T-cell (primary cell): ENCODE measurements around the gene IL17REL. TPM values are rescaled to one million over a fixed set of nuclear protein-coding genes. Genes with fewer than 3 reads are reported as not detected.

Experiments
- ATAC-seq, 4 experiments: fragments of 200-7000 bp in 3 of 4; fragments of 150-1000 bp in 1 of 4; cut with Tn5 transposase; replicated peaks in 1 of 4; 1 replicate in 3 of 4; 2 replicates in 1 of 4; pipeline ENCODE4 v1.10.0; 2021; ENCODE audit warnings: moderate library complexity in 3 of 4, mild to moderate bottlenecking in 2 of 4, moderate number of reproducible peaks in 1 of 4
- CTCF ChIA-PET, 2 donors: fragments of 300-600 bp; sonication (Branson Sonifier 250); formaldehyde crosslinking; loops; one replicate each; lab custom pipeline; 2022; ENCODE audit warnings: antibody characterized with exemption in 2 of 2; lab: Charles Lee
- POLR2A ChIA-PET, 2 donors: fragments of 300-600 bp; sonication (Branson Sonifier 250); formaldehyde crosslinking; loops; one replicate each; lab custom pipeline; 2022; ENCODE audit warnings: antibody characterized with exemption in 2 of 2; lab: Charles Lee
- DNase-seq, 35 experiments: peaks; one replicate each; pipeline versions ENCODE4 v3.0.0 to v3.0.0-alpha.2; 2013 to 2023
- H3K27ac ChIP-seq: one replicate; pipeline ENCODE4 v1.5.1; 2013; ENCODE audit warnings: low read length
- H3K27me3 ChIP-seq, 2 experiments: replicated peaks in 1 of 2; 1 replicate in 1 of 2; 2 replicates in 1 of 2; pipeline versions ENCODE4 v1.6.1 to v1.7.0; 2013; ENCODE audit warnings: low read length in 1 of 2, mixed read lengths in 1 of 2; ENCODE audit not compliant: control insufficient read depth in 2 of 2, insufficient read depth in 2 of 2; ENCODE audit errors: extremely low read depth in 1 of 2
- H3K36me3 ChIP-seq, 2 donors: 1 replicate in 1 of 2; 2 replicates in 1 of 2; pipeline versions ENCODE4 v1.6.1 to v1.7.0; 2013; ENCODE audit warnings: low read length in 1 of 2; ENCODE audit not compliant: control insufficient read depth in 2 of 2, insufficient read depth in 1 of 2; ENCODE audit errors: extremely low read depth in 1 of 2
- H3K4me1 ChIP-seq, 2 experiments: 1 replicate in 1 of 2; 2 replicates in 1 of 2; pipeline versions ENCODE4 v1.6.1 to v1.7.0; 2013; ENCODE audit warnings: low read length in 2 of 2, mixed read lengths in 1 of 2; ENCODE audit not compliant: insufficient read depth in 2 of 2, control insufficient read depth in 1 of 2; ENCODE audit errors: extremely low read depth in 1 of 2
- H3K4me3 ChIP-seq, 2 donors: 1 replicate in 1 of 2; 2 replicates in 1 of 2; pipeline versions ENCODE4 v1.5.1 to v1.7.0; 2013; ENCODE audit warnings: mild to moderate bottlenecking in 2 of 2, low read length in 1 of 2, moderate library complexity in 1 of 2; ENCODE audit not compliant: control insufficient read depth in 1 of 2; ENCODE audit errors: extremely low read depth in 1 of 2
- H3K9me3 ChIP-seq: 2 replicates; pipeline ENCODE4 v1.7.0; 2013
- H3K27ac Mint-ChIP-seq, 2 donors: one replicate each; pipeline ENCODE4 v1.8.0; 2020 to 2021; ENCODE audit warnings: mild to moderate bottlenecking in 2 of 2, mixed read lengths in 2 of 2
- H3K27me3 Mint-ChIP-seq, 2 donors: one replicate each; pipeline ENCODE4 v1.8.0; 2021 to 2022; ENCODE audit warnings: mixed read lengths in 2 of 2
- H3K36me3 Mint-ChIP-seq: one replicate; pipeline ENCODE4 v1.8.0; 2021; ENCODE audit warnings: mixed read lengths
- H3K4me1 Mint-ChIP-seq, 3 donors: one replicate each; pipeline ENCODE4 v1.8.0; 2020 to 2022; ENCODE audit warnings: mixed read lengths in 3 of 3, mild to moderate bottlenecking in 1 of 3
- H3K4me3 Mint-ChIP-seq, 3 donors: one replicate each; pipeline ENCODE4 v1.8.0; 2020 to 2022; ENCODE audit warnings: mild to moderate bottlenecking in 3 of 3, mixed read lengths in 3 of 3, moderate library complexity in 3 of 3
- H3K9me3 Mint-ChIP-seq, 3 donors: one replicate each; pipeline ENCODE4 v1.8.0; 2020 to 2022; ENCODE audit warnings: mixed read lengths in 3 of 3
- WGBS: methylation state at CpG from one replicate; pipeline ENCODE4 v1.1.5; 2013; ENCODE audit warnings: missing lambda C conversion rate; ENCODE audit not compliant: insufficient coverage; 5-methylcytosine and 5-hydroxymethylcytosine counted together
- total RNA-seq, 35 experiments: library from RNA in 6 of 35; stranded (reverse) in 6 of 35; fragments of 120-200 nt in 1 of 35; gene quantifications; one replicate each; pipeline versions ENCODE4 v1.2.1 to v1.2.4 and lab custom pipeline; 2013 to 2026

The IL17REL gene
- total RNA-seq, 5 donors from 2014 or later (not counting 1 experiment from before 2014, with no cell fraction given): 0.10 TPM; not detected in 4

- Mint-ChIP-seq H3K4me3 (no peak overlapping the region), H3K27me3 (peaks cover 14 to 31% of the 10 kb centered on the region in 2 donors), H3K36me3 (no peaks in the 10 kb centered on the region), H3K4me1 (peaks cover 7 to 13% (median 10%) of the 10 kb centered on the region in 3 donors), H3K27ac (no peak overlapping the region), H3K9me3 (no peaks in the 10 kb centered on the region)
- WGBS: 84% methylated on average over 14 of the region's 19 CpGs
- Histone ChIP-seq H3K4me1 (peaks cover 0 to 12% of the 10 kb centered on the region in 2 experiments), H3K27me3 (peaks cover 0 to 53% of the 10 kb centered on the region in 2 experiments), H3K9me3 (no peaks in the 10 kb centered on the region), H3K36me3 (no peaks in the 10 kb centered on the region), H3K4me3 (no peak overlapping the region), H3K27ac (no peak overlapping the region)
- no peak for ATAC-seq
- ChIA-PET POLR2A (no interaction called here), CTCF (no interaction called here)
- no peak for DNase-seq
These were observed 33.5 kb upstream of the IL17REL start for GRCh38 chr22:50046019-50046415.

GRCh38 chr22:50045211-50046018 is 32.9 kb upstream of the IL17REL start:
- ATAC-seq (no peak), DNase-seq (no peak)
- H3K4me3 ChIP-seq: no peak overlapping the region
- H3K27ac ChIP-seq: no peak overlapping the region
- WGBS: 81% methylated on average over 25 of the region's 35 CpGs
- CTCF ChIA-PET: no interaction called here
- Mint-ChIP-seq H3K9me3 (no peaks in the 10 kb centered on the region), H3K4me1 (peaks cover 7 to 13% (median 10%) of the 10 kb centered on the region in 3 donors), H3K27ac (no peak overlapping the region), H3K36me3 (no peaks in the 10 kb centered on the region), H3K4me3 (no peak overlapping the region), H3K27me3 (peaks cover 10 to 28% of the 10 kb centered on the region in 2 donors)
- POLR2A ChIA-PET: no interaction called here
- H3K36me3 ChIP-seq: no peaks in the 10 kb centered on the region
- H3K4me1 ChIP-seq: peaks cover 0 to 12% of the 10 kb centered on the region in 2 experiments
- no peaks in the 10 kb centered on the region for H3K9me3 ChIP-seq
- H3K27me3 ChIP-seq: peaks cover 0 to 57% of the 10 kb centered on the region in 2 experiments

GRCh38 chr22:50044485-50045118 is 32.0 kb upstream of the IL17REL start:
- Histone ChIP-seq H3K9me3 (no peaks in the 10 kb centered on the region), H3K36me3 (no peaks in the 10 kb centered on the region), H3K4me3 (no peak overlapping the region), H3K27ac (no peak overlapping the region), H3K27me3 (peaks cover 0 to 63% of the 10 kb centered on the region in 2 experiments), H3K4me1 (peaks cover 0 to 12% of the 10 kb centered on the region in 2 experiments)
- DNase-seq (no peak), ATAC-seq (peak in 1 of 4 experiments; percentile 16)
- Mint-ChIP-seq H3K27ac (no peak overlapping the region), H3K4me3 (no peak overlapping the region), H3K27me3 (peaks cover 10 to 25% of the 10 kb centered on the region in 2 donors), H3K4me1 (peaks cover 7 to 13% (median 10%) of the 10 kb centered on the region in 3 donors), H3K9me3 (no peaks in the 10 kb centered on the region), H3K36me3 (no peaks in the 10 kb centered on the region)
- CTCF ChIA-PET: no interaction called here
- WGBS: 3% methylated on average over 19 of the region's 30 CpGs
- POLR2A ChIA-PET: no interaction called here

GRCh38 chr22:50041361-50042065 is 28.9 kb upstream of the IL17REL start:
- Mint-ChIP-seq H3K27me3 (peaks cover 10 to 25% of the 10 kb centered on the region in 2 donors), H3K4me1 (peaks cover 7 to 13% (median 10%) of the 10 kb centered on the region in 3 donors), H3K36me3 (no peaks in the 10 kb centered on the region), H3K4me3 (no peak overlapping the region), H3K9me3 (peaks cover 3 to 11% (median 7%) of the 10 kb centered on the region in 3 donors), H3K27ac (no peak overlapping the region)
- H3K27ac ChIP-seq: no peak overlapping the region
- WGBS: 75% methylated on average over 16 of the region's 17 CpGs
- ChIA-PET POLR2A (no interaction called here), CTCF (no interaction called here)
- no peak for ATAC-seq
- DNase-seq: no peak
- no peaks in the 10 kb centered on the region for H3K36me3 ChIP-seq
- peaks cover 0 to 12% of the 10 kb centered on the region in 2 experiments for H3K4me1 ChIP-seq
- H3K4me3 ChIP-seq: no peak overlapping the region
- no peaks in the 10 kb centered on the region for H3K9me3 ChIP-seq
- H3K27me3 ChIP-seq: peaks cover 0 to 42% of the 10 kb centered on the region in 2 experiments

GRCh38 chr22:50040717-50041116 is 28.2 kb upstream of the IL17REL start:
- ChIA-PET POLR2A (no interaction called here), CTCF (no interaction called here)

More at GRCh38 chr22:50040717-50041116, 28.2 kb upstream of the IL17REL start:
- ATAC-seq (no peak), DNase-seq (no peak)
- peaks cover 0 to 44% of the 10 kb centered on the region in 2 experiments for H3K27me3 ChIP-seq
- no peaks in the 10 kb centered on the region for H3K9me3 ChIP-seq
- peaks cover 7 to 15% (median 10%) of the 10 kb centered on the region in 3 donors for H3K4me1 Mint-ChIP-seq
- peaks cover 0 to 12% of the 10 kb centered on the region in 2 experiments for H3K4me1 ChIP-seq
- no peak overlapping the region for H3K27ac ChIP-seq
- 97% methylated on average over 7 of the region's 7 CpGs for WGBS
- no peaks in the 10 kb centered on the region for H3K36me3 Mint-ChIP-seq
- H3K9me3 Mint-ChIP-seq: peaks cover 3 to 11% (median 7%) of the 10 kb centered on the region in 3 donors
- H3K4me3 ChIP-seq: no peak overlapping the region
- H3K27ac Mint-ChIP-seq: no peak overlapping the region
- H3K36me3 ChIP-seq: no peaks in the 10 kb centered on the region
- H3K4me3 Mint-ChIP-seq: no peak overlapping the region
- H3K27me3 Mint-ChIP-seq: peaks cover 10 to 25% of the 10 kb centered on the region in 2 donors
